ENCODE results near the gene WDR70. TPM values are rescaled to one million over a fixed set of nuclear protein-coding genes. Genes with fewer than 3 reads are reported as not detected.
"Not testable (repeated sequence)": the region's sequence is repeated elsewhere in the genome, so short reads cannot be mapped to it uniquely, and the experiment has no call there.

WDR70 gene
- total RNA-seq (2014; rRNA removed) (25.0 and 29.7 TPM in 2 replicates), Bru-seq, nascent RNA (percentile 80 among the genes with signal in this experiment), BruChase-seq, experiment 1, labeled RNA remaining after a 6-hour chase (percentile 57 among the genes with signal in this experiment), BruChase-seq, experiment 2, labeled RNA remaining after a 2-hour chase (percentile 67 among the genes with signal in this experiment)
- long read RNA-seq, transcript WDR70-201 (18 exons, 2,983 nt), result major isoform, 14 of 29 reads
- long read RNA-seq, partial matches to known transcripts, result 3 of 29 reads
- long read RNA-seq, other reads (novel, unspliced or antisense), result 5 of 29 reads

DNA sequence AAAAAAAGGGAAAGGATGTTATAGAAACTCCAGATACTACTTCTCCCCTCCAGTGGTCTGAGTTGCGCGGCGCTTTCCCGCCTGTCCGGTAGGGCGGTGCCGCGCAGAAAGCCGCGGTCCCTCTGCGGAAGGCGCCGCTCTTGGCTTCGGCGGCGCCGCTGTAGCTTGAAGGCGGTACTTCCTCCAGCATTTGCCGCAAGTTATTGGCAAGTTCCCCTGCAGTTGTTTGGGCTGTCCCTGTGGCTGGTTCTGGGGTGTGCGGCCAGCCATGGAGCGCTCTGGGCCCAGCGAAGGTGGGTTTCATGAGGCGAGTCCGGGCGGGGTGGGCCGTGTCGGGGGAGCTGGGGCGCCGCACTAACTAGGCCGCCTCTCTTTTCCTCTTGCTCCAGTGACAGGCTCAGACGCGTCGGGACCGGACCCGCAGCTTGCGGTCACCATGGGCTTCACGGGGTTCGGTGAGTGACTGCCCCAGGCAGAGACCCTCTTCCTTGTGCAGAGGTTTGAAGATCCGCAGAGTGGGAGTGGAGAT, at the start of gene WDR70:
WDR70 (plus strand) TSS at position 219 of the 529 bp plus-strand sequence; CDS start at position 269, 50 bp downstream.
- Histone ChIP-seq H2AFZ (ENCODE audit: low read length) (peak within 1 kb of the TSS; percentile 84), H3K9ac (ENCODE audit: low read length) (peak within 1 kb of the TSS; percentile 88), H3K4me2 (ENCODE audit: low read length) (peak within 1 kb of the TSS; percentile 94), H3K4me3 (ENCODE audit: low read length) (peak within 1 kb of the TSS; percentile 92)
- not testable (repeated sequence) for H3K9me2 ChIP-seq (replicated peaks; ENCODE audit: low read length); H3K27me3 ChIP-seq (ENCODE audit: low read length); BruUV-seq (replicated peaks); H3K27ac ChIP-seq (ENCODE audit: low read length); H3F3A ChIP-seq (ENCODE audit: low read length, unreplicated experiment); H3K4me1 ChIP-seq (ENCODE audit: insufficient read depth, low read length); H4K20me1 ChIP-seq (ENCODE audit: low read length); H3K79me2 ChIP-seq (ENCODE audit: low read length); H3K9me3 ChIP-seq (ENCODE audit: low read length); H3K36me3 ChIP-seq (ENCODE audit: low read depth, low read length)
- TF ChIP-seq, protein P1, sequence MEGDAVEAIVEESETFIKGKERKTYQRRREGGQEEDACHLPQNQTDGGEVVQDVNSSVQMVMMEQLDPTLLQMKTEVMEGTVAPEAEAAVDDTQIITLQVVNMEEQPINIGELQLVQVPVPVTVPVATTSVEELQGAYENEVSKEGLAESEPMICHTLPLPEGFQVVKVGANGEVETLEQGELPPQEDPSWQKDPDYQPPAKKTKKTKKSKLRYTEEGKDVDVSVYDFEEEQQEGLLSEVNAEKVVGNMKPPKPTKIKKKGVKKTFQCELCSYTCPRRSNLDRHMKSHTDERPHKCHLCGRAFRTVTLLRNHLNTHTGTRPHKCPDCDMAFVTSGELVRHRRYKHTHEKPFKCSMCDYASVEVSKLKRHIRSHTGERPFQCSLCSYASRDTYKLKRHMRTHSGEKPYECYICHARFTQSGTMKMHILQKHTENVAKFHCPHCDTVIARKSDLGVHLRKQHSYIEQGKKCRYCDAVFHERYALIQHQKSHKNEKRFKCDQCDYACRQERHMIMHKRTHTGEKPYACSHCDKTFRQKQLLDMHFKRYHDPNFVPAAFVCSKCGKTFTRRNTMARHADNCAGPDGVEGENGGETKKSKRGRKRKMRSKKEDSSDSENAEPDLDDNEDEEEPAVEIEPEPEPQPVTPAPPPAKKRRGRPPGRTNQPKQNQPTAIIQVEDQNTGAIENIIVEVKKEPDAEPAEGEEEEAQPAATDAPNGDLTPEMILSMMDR (conservative IDR thresholded peaks at IDR 0.05; ENCODE audit: low read depth, low read length), result peak; percentile 73
- intact Hi-C loops (cut with micrococcal nuclease), result loop anchor here (1.0 kb wide), 1 partner anchor 8 kb away; the partner anchor contains the start of gene NUP155
- ATAC-seq (peak; percentile 99), DNase-seq (peak; percentile 93)
- ChIA-PET POLR2A (ENCODE audit: unreplicated experiment) (interaction anchor here (0.6 to 1.2 kb wide), 6 partner anchors 8 to 359 kb away, joined by 3 to 15 read pairs (median 5); partner anchors contain the start of gene NUP155), CTCF (interaction anchor here (0.7 kb wide), 2 partner anchors 88 to 115 kb away, joined by 4 read pairs; no protein-coding TSS in a partner anchor)

DNA sequence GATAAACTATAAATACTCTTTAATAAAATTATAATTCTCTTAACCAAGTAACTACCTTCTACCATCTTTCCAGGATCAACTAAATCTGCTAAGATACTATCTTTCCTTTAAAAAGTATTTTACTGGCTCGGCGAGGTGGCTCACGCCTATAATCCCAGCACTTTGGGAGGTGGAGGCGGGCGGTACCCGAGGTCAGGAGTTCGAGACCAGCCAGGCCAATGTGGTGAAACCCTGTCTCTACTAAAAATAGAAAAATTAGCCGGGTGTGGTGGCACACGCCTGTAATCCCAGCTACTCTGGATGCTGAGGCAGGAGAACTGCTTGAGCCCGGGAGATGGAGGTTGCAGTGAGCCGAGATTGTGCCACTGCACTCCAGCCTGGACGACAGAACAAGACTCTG, 44.4 kb upstream of the WDR70 start:
- H3K9me2 ChIP-seq (replicated peaks; ENCODE audit: low read length); H3K27me3 ChIP-seq (ENCODE audit: low read length); H3K27ac ChIP-seq (ENCODE audit: low read length); H3K4me3 ChIP-seq (ENCODE audit: low read length); ATAC-seq; H3K9me3 ChIP-seq (ENCODE audit: low read length); H4K20me1 ChIP-seq (ENCODE audit: low read length); H3K4me1 ChIP-seq (ENCODE audit: insufficient read depth, low read length); BruUV-seq (replicated peaks); H3K79me2 ChIP-seq (ENCODE audit: low read length); DNase-seq; CTCF ChIA-PET; intact Hi-C loops (cut with micrococcal nuclease); H2AFZ ChIP-seq (ENCODE audit: low read length); H3K4me2 ChIP-seq (ENCODE audit: low read length); H3K9ac ChIP-seq (ENCODE audit: low read length); H3F3A ChIP-seq (ENCODE audit: low read length, unreplicated experiment): not testable (repeated sequence)
- POLR2A ChIA-PET (ENCODE audit: unreplicated experiment), result interaction anchor here (0.7 kb wide), 1 partner anchor 37 kb away, joined by 3 read pairs; no protein-coding TSS in a partner anchor
- H3K36me3 ChIP-seq (ENCODE audit: low read depth, low read length), result peaks cover 38% of the 10 kb centered on the region; the same call in 1 of the 2 replicates

DNA sequence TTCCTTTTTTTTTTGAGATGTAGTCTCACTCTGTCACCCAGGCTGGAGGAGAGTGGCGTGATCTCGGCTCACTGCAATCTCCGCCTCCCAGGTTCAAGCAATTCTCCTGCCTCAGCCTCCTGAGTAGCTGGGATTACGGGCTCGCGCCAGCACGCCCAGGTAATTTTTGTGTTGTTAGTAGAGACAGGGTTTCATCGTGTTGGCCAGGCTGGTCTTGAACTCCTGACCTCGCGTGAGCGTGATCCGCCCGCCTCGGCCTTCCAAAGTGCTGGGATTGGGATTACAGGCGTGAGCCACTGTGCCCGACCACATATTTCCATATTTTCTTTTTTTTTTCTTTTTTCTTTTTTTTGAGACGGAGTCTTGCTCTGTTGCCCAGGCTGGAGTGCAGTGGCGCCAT, 36.4 kb upstream of the WDR70 start:
- H4K20me1 ChIP-seq (ENCODE audit: low read length); intact Hi-C loops (cut with micrococcal nuclease); H3K4me2 ChIP-seq (ENCODE audit: low read length); H3K79me2 ChIP-seq (ENCODE audit: low read length); H3K9me2 ChIP-seq (replicated peaks; ENCODE audit: low read length); DNase-seq; POLR2A ChIA-PET (ENCODE audit: unreplicated experiment); CTCF ChIA-PET; H3K4me1 ChIP-seq (ENCODE audit: insufficient read depth, low read length); H3K9ac ChIP-seq (ENCODE audit: low read length); ATAC-seq; H3K27ac ChIP-seq (ENCODE audit: low read length); BruUV-seq (replicated peaks); H2AFZ ChIP-seq (ENCODE audit: low read length); H3K27me3 ChIP-seq (ENCODE audit: low read length); H3K9me3 ChIP-seq (ENCODE audit: low read length); H3F3A ChIP-seq (ENCODE audit: low read length, unreplicated experiment); H3K4me3 ChIP-seq (ENCODE audit: low read length): not testable (repeated sequence)
- H3K36me3 ChIP-seq (ENCODE audit: low read depth, low read length), result peaks cover 61% of the 10 kb centered on the region

DNA sequence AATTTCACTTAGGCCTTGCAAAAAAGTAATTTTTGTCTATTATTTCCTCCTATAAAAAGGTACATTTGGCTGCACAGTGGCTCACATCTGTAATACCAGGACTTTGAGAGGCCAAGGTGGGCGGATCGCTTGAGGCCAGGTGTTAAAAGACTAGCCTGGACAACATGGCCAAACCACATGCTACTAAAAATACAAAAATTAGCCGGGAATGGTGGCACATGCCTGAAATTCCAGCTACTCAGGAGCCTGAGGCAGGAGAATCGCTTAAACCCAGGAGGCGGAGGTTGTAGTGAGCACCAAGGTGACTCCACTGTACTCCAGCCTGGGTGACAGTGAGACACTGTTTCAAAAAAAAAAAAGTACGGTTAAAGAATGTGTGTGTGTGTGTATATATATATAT, 24.0 kb upstream of the WDR70 start:
- Histone ChIP-seq H3K4me2 (ENCODE audit: low read length) (no peak overlapping the region), H3K4me3 (ENCODE audit: low read length) (no peak overlapping the region), H3K27me3 (ENCODE audit: low read length) (no peaks in the 10 kb centered on the region), H3K9ac (ENCODE audit: low read length) (no peak overlapping the region), H4K20me1 (ENCODE audit: low read length) (no peaks in the 10 kb centered on the region), H3K4me1 (ENCODE audit: insufficient read depth, low read length) (no peaks in the 10 kb centered on the region), H3F3A (ENCODE audit: low read length, unreplicated experiment) (no peaks in the 10 kb centered on the region), H3K79me2 (ENCODE audit: low read length) (peaks cover 8% of the 10 kb centered on the region; the same call in 1 of the 2 replicates), H3K27ac (ENCODE audit: low read length) (no peak overlapping the region), H2AFZ (ENCODE audit: low read length) (no peak overlapping the region), H3K9me2 (replicated peaks; ENCODE audit: low read length) (no peaks in the 10 kb centered on the region), H3K9me3 (ENCODE audit: low read length) (no peaks in the 10 kb centered on the region), H3K36me3 (ENCODE audit: low read depth, low read length) (peaks cover 30% of the 10 kb centered on the region)
- no peak for DNase-seq
- ATAC-seq, result no peak
- intact Hi-C loops (cut with micrococcal nuclease), result no loop called here
- POLR2A ChIA-PET (ENCODE audit: unreplicated experiment), result no interaction called here
- no TSS peak for BruUV-seq (replicated peaks)
- TF ChIP-seq, protein P1 (conservative IDR thresholded peaks at IDR 0.05; ENCODE audit: low read depth, low read length), result no peak
- TF ChIP-seq EZH2 (IDR thresholded peaks at IDR 0.05; ENCODE audit: low read length, unreplicated experiment), result no peak
- no peak for TF ChIP-seq EZH2phosphoT487 (IDR thresholded peaks at IDR 0.05; ENCODE audit: borderline replicate concordance, low read length)
- CTCF ChIA-PET, result no interaction called here
